ENCODE measurements around the gene TMEM171.

Gene TMEM171

DNA sequence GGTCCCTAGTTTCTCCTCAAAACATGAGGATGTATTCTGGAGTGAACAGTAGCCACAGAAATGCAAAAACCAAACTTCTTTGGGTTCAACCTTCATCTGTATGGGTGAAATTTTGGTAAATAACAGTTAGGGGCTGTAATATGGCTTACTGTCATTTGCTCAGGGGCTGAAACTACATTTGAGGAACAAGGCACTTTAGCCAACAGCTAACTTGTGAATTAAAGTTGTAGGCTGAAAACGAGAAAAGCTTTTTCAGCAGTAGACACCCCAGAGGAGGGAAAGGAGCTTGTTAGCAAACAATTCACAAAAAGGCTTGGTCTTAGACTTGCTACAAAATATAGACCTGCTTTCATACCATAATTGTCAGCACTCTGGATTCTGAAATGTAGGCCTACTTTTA lies 6.6 kb downstream of the TMEM171 start:
- TF ChIP-seq, protein P1, sequence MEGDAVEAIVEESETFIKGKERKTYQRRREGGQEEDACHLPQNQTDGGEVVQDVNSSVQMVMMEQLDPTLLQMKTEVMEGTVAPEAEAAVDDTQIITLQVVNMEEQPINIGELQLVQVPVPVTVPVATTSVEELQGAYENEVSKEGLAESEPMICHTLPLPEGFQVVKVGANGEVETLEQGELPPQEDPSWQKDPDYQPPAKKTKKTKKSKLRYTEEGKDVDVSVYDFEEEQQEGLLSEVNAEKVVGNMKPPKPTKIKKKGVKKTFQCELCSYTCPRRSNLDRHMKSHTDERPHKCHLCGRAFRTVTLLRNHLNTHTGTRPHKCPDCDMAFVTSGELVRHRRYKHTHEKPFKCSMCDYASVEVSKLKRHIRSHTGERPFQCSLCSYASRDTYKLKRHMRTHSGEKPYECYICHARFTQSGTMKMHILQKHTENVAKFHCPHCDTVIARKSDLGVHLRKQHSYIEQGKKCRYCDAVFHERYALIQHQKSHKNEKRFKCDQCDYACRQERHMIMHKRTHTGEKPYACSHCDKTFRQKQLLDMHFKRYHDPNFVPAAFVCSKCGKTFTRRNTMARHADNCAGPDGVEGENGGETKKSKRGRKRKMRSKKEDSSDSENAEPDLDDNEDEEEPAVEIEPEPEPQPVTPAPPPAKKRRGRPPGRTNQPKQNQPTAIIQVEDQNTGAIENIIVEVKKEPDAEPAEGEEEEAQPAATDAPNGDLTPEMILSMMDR (IDR thresholded peaks at IDR 0.05; ENCODE audit: low read depth, low read length), result no peak
- no peak overlapping the region for H3K4me3 ChIP-seq (replicated peaks in 1 of 2; ENCODE audit: low read depth in 2 of 2, low read length in 2 of 2)
- no peak for DNase-seq (ENCODE audit: low read depth in 2 of 2)

DNA sequence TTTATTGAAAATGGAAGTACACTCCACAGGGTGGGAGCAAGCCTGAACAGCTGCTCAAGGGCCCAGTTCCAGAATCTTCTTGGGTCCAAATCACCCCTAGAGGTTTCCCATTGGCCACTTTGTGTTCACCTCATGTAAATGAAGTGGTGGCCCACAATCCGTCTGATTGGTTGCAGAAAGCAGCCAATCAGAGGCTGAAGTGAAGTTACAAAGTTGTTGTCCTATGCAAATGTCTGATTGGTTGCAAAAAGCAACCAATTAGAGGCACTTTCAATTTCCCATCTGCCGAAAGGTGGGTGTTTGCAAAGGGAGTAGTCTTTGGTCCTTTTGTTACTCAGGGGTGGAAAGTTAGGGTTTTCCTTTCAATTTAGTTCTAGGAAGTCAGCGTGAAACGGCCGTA lies 8.8 kb downstream of the TMEM171 start:
- no peak overlapping the region for H3K4me3 ChIP-seq (replicated peaks in 1 of 2; ENCODE audit: low read depth in 2 of 2, low read length in 2 of 2)
- DNase-seq (ENCODE audit: low read depth in 2 of 2), result no peak
- TF ChIP-seq, protein P1 (IDR thresholded peaks at IDR 0.05; ENCODE audit: low read depth, low read length), result no peak

DNA sequence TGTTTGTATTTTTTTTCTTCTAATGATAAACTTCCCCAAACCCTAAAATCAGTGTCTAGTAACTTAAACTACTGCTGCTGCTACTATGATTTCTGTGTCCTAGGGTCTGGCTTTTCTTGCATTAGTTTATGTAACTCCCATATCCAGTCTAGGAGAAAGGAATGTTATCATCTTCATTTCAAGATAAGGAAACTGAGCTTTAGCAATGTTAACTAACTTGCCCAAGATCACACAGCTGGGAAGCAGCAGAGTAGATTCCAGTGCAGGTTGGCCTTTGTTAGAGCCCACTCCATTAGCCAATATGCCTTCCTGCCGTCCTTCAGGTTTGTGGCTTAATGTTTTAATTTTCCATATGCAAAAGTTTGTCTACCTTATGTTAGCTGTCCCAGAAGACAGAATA lies 10.4 kb downstream of the TMEM171 start:
- DNase-seq (ENCODE audit: low read depth in 2 of 2), result no peak
- TF ChIP-seq, protein P1 (IDR thresholded peaks at IDR 0.05; ENCODE audit: low read depth, low read length), result no peak
- H3K4me3 ChIP-seq (replicated peaks in 1 of 2; ENCODE audit: low read depth in 2 of 2, low read length in 2 of 2), result no peak overlapping the region

DNA sequence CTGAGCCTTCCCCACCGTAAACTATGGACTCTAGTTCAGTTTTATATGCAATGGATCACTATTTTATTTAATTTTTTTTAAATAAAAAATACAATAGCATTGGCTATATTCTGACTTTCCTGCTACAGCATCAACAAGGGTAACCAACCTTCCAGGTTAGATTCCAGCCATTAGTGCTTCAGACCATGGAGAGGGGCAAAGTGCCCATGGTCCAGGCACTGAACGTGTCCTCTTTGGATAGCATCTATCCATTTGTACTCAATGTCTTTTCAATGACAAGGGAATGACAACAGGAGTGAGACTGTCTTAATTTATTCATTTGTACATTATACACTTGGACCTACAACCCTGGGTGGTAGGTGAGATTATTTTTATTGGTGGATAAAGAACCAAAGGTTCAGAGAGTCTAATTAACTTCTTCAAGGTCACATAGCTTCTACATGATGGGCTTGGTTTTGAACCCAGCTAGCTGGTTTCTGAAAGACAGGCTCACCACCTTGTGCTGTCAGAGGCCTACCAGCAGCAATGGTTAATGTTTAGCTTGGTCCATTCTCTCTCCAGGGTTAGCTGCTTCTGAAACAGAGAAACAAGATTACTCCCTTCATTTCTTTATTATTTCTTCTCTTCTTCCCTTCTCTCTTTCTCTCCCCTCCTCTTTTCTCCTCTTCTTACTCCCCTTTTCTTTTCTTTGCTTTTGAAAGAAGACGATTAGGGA lies 11.5 kb downstream of the TMEM171 start:
- DNase-seq (ENCODE audit: low read depth in 2 of 2), result no peak
- no peak overlapping the region for H3K4me3 ChIP-seq (replicated peaks in 1 of 2; ENCODE audit: low read depth in 2 of 2, low read length in 2 of 2)
- TF ChIP-seq, protein P1 (IDR thresholded peaks at IDR 0.05; ENCODE audit: low read depth, low read length), result no peak

DNA sequence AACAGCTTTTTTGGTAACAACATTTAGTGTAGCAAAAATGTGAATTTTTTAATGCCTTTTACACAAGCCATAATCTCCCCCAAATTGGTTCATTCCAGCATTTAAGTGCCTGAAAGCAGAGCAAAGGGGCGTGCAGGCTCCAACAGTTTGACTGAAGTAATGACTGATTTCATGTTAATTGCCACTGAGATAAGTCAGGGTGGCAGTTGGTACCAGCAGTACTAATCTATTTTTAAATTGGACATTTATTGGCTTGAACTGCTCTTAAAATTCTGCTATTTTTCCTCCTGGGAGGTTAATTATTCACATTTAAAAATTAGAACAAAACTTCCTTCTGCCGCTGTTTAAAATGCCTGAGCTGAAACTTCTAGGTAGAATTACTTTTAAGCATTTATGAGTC lies 12.4 kb downstream of the TMEM171 start:
- DNase-seq (ENCODE audit: low read depth in 2 of 2), result no peak
- H3K4me3 ChIP-seq (replicated peaks in 1 of 2; ENCODE audit: low read depth in 2 of 2, low read length in 2 of 2), result no peak overlapping the region
- TF ChIP-seq, protein P1 (IDR thresholded peaks at IDR 0.05; ENCODE audit: low read depth, low read length), result no peak

DNA sequence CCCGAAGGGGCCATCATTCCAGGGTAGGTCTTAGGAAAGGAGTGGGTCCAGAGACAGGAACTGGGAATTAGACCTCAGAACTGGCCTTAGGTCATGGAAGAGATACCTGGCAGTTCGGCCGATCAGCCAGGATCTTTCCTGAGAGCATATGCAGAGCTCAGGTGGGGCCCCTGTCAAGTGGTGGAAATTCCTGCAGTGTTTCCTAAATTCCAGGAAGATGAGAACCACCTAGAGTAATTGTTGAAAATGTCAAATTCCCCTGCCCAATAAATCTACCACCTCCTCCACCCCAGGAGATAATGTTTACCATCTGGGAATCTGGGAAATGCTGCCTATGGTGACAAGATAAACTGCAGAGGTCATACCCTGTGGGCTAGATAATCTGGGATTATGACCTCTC lies 14.6 kb downstream of the TMEM171 start:
- no peak overlapping the region for H3K4me3 ChIP-seq (replicated peaks in 1 of 2; ENCODE audit: low read depth in 2 of 2, low read length in 2 of 2)
- no peak for DNase-seq (ENCODE audit: low read depth in 2 of 2)
- TF ChIP-seq, protein P1 (IDR thresholded peaks at IDR 0.05; ENCODE audit: low read depth, low read length), result no peak
